Loucy (cell line): ENCODE measurements around the gene SOD2.

Experiments used
- H2AFZ ChIP-seq: fragments of 200-600 bp; sonication (generic); 2 replicates; pipeline ENCODE4 v1.6.0; 2016; ENCODE audit warnings: antibody characterized with exemption, mild to moderate bottlenecking, low read length, moderate library complexity
- H3F3A ChIP-seq: fragments of 200-600 bp; 2 replicates; pipeline ENCODE4 v1.6.0; 2016; ENCODE audit warnings: antibody characterized with exemption, low read depth, mild to moderate bottlenecking
- H3K27me3 ChIP-seq: fragments of 200-600 bp; sonication (generic); 2 replicates; pipeline ENCODE4 v1.6.1; 2014; ENCODE audit warnings: low read length, mild to moderate bottlenecking; ENCODE audit not compliant: insufficient read depth, poor library complexity, severe bottlenecking
- H3K36me3 ChIP-seq: fragments of 200-600 bp; sonication (generic); 2 replicates; pipeline ENCODE4 v1.6.1; 2016; ENCODE audit warnings: low read length; ENCODE audit not compliant: insufficient read depth
- H3K4me1 ChIP-seq: fragments of 200-600 bp; sonication (generic); 2 replicates; pipeline ENCODE4 v1.5.1; 2014; ENCODE audit warnings: low read length, mild to moderate bottlenecking; ENCODE audit not compliant: insufficient read depth, poor library complexity, severe bottlenecking
- H3K4me2 ChIP-seq: fragments of 200-600 bp; sonication (generic); 2 replicates; pipeline ENCODE4 v1.6.0; 2014; ENCODE audit warnings: antibody characterized with exemption, low read length, low read depth, mild to moderate bottlenecking; ENCODE audit not compliant: poor library complexity, severe bottlenecking
- H3K4me3 ChIP-seq: fragments of 200-600 bp; sonication (generic); 2 replicates; pipeline ENCODE4 v1.5.1; 2014; ENCODE audit warnings: low read length, mild to moderate bottlenecking, mixed read lengths; ENCODE audit not compliant: poor library complexity, severe bottlenecking
- H3K79me2 ChIP-seq: fragments of 200-600 bp; sonication (generic); 2 replicates; pipeline ENCODE4 v1.6.1; 2014; ENCODE audit warnings: low read length; ENCODE audit not compliant: insufficient read depth
- H3K9ac ChIP-seq: fragments of 200-600 bp; sonication (generic); 2 replicates; pipeline ENCODE4 v1.6.0; 2014; ENCODE audit warnings: mild to moderate bottlenecking, low read depth, low read length, moderate library complexity; ENCODE audit not compliant: poor library complexity, severe bottlenecking
- H3K9me2 ChIP-seq: fragments of 200-600 bp; sonication (generic); replicated peaks from 2 replicates; pipeline ENCODE4 v1.6.1; 2016; ENCODE audit warnings: low read depth, low read length, mixed read lengths
- H3K9me3 ChIP-seq: fragments of 200-600 bp; sonication (generic); 2 replicates; pipeline ENCODE4 v1.6.1; 2014; ENCODE audit warnings: mild to moderate bottlenecking, antibody characterized with exemption, low read length, low read depth; ENCODE audit not compliant: insufficient read depth
- H4K20me1 ChIP-seq: fragments of 200-600 bp; sonication (generic); 2 replicates; pipeline ENCODE4 v1.6.0; 2014; ENCODE audit warnings: antibody characterized with exemption, low read length, mild to moderate bottlenecking; ENCODE audit not compliant: insufficient read depth, poor library complexity, severe bottlenecking
- CTCF ChIP-seq: fragments of 200-600 bp; sonication (generic); conservative IDR thresholded peaks from 2 replicates; pipeline ENCODE4 v1.5.1; 2014; ENCODE audit warnings: mild to moderate bottlenecking, antibody characterized with exemption, low read length
- EZH2phosphoT487 ChIP-seq: fragments of 200-600 bp; IDR thresholded peaks from 2 replicates; pipeline ENCODE4 v1.6.1; 2018; ENCODE audit warnings: antibody characterized with exemption, mild to moderate bottlenecking, moderate library complexity, borderline replicate concordance

SOD2 gene

GRCh38 chr6:159686040-159686439 lies 7.0 kb downstream of the SOD2 start:
- peaks cover 60% of the 10 kb centered on the region for H3K4me1 ChIP-seq
- no peaks in the 10 kb centered on the region for H3K9me2 ChIP-seq
- no peaks in the 10 kb centered on the region for H4K20me1 ChIP-seq
- peak overlapping the region; percentile 52 for H3K4me3 ChIP-seq
- peak overlapping the region; percentile 78 for H3K4me2 ChIP-seq
- TF ChIP-seq CTCF = no peak
- TF ChIP-seq EZH2phosphoT487 = no peak
- H2AFZ ChIP-seq = no peak overlapping the region
- peaks cover 10% of the 10 kb centered on the region; the same call in 1 of the 2 replicates for H3F3A ChIP-seq
- H3K9ac ChIP-seq = peak overlapping the region; percentile 66
- H3K27me3 ChIP-seq = no peaks in the 10 kb centered on the region
- no peaks in the 10 kb centered on the region for H3K9me3 ChIP-seq
- peaks cover 46% of the 10 kb centered on the region for H3K79me2 ChIP-seq
- H3K36me3 ChIP-seq = peaks cover 7% of the 10 kb centered on the region; the same call in 1 of the 2 replicates

GRCh38 chr6:159684013-159684304 lies 9.1 kb downstream of the SOD2 start:
- no peaks in the 10 kb centered on the region for H4K20me1 ChIP-seq
- TF ChIP-seq CTCF = no peak
- TF ChIP-seq EZH2phosphoT487 = no peak
- H3K4me2 ChIP-seq = no peak overlapping the region
- H3K4me3 ChIP-seq = no peak overlapping the region
- H3F3A ChIP-seq = peaks cover 10% of the 10 kb centered on the region; the same call in 1 of the 2 replicates
- H2AFZ ChIP-seq = no peak overlapping the region
- peaks cover 7% of the 10 kb centered on the region; the same call in 1 of the 2 replicates for H3K36me3 ChIP-seq
- H3K27me3 ChIP-seq = no peaks in the 10 kb centered on the region
- peaks cover 29% of the 10 kb centered on the region for H3K79me2 ChIP-seq
- no peaks in the 10 kb centered on the region for H3K9me3 ChIP-seq
- H3K4me1 ChIP-seq = peaks cover 64% of the 10 kb centered on the region
- no peak overlapping the region for H3K9ac ChIP-seq
- H3K9me2 ChIP-seq = no peaks in the 10 kb centered on the region

- Histone ChIP-seq H3K9me2 (no peaks in the 10 kb centered on the region), H3K4me3 (peak overlapping the region; percentile 36), H3F3A (peaks cover 10% of the 10 kb centered on the region; the same call in 1 of the 2 replicates), H3K4me2 (peak overlapping the region; percentile 42), H3K9me3 (no peaks in the 10 kb centered on the region), H3K79me2 (peaks cover 18% of the 10 kb centered on the region), H3K36me3 (peaks cover 7% of the 10 kb centered on the region; the same call in 1 of the 2 replicates), H3K4me1 (peaks cover 52% of the 10 kb centered on the region), H3K9ac (peak overlapping the region; percentile 38), H4K20me1 (no peaks in the 10 kb centered on the region), H2AFZ (no peak overlapping the region), H3K27me3 (no peaks in the 10 kb centered on the region)
- TF ChIP-seq EZH2phosphoT487 (no peak), CTCF (no peak)
These were observed 10.2 kb downstream of the SOD2 start for GRCh38 chr6:159682810-159683209.
